Mammary epithelial cell (primary cell): ENCODE measurements around the gene TRAF1.

Source experiments
- EZH2 ChIP-seq: IDR thresholded peaks from 2 replicates; pipeline ENCODE4 v1.6.1; 2012; ENCODE audit warnings: low read length, inconsistent platforms, borderline replicate concordance
- TF ChIP-seq, protein P1 (sequence below), 2 donors: IDR thresholded peaks in 1 of 2; conservative IDR thresholded peaks in 1 of 2; 2 replicates each; pipeline ENCODE4 v1.5.1; 2011 to 2012; ENCODE audit warnings: inconsistent platforms in 2 of 2, low read length in 2 of 2, mild to moderate bottlenecking in 2 of 2, control low read depth in 1 of 2, low read depth in 1 of 2; ENCODE audit not compliant: insufficient read depth in 1 of 2; ENCODE audit errors: extremely low read depth in 1 of 2

- TF ChIP-seq, protein P1, sequence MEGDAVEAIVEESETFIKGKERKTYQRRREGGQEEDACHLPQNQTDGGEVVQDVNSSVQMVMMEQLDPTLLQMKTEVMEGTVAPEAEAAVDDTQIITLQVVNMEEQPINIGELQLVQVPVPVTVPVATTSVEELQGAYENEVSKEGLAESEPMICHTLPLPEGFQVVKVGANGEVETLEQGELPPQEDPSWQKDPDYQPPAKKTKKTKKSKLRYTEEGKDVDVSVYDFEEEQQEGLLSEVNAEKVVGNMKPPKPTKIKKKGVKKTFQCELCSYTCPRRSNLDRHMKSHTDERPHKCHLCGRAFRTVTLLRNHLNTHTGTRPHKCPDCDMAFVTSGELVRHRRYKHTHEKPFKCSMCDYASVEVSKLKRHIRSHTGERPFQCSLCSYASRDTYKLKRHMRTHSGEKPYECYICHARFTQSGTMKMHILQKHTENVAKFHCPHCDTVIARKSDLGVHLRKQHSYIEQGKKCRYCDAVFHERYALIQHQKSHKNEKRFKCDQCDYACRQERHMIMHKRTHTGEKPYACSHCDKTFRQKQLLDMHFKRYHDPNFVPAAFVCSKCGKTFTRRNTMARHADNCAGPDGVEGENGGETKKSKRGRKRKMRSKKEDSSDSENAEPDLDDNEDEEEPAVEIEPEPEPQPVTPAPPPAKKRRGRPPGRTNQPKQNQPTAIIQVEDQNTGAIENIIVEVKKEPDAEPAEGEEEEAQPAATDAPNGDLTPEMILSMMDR (conservative IDR thresholded peaks at IDR 0.05 in 1 of 2, IDR thresholded peaks at IDR 0.05 in 1 of 2; ENCODE audit: extremely low read depth in 1 of 2, insufficient read depth in 1 of 2, low read depth in 1 of 2, low read length in 2 of 2): no peak
- TF ChIP-seq EZH2: no peak
Observed at GRCh38 chr9:120905315-120906164, 21.1 kb downstream of the TRAF1 start.
